T-cell (primary cell): Measurements from ENCODE around the gene CD14. TPM values are rescaled to one million over a fixed set of nuclear protein-coding genes. Genes with fewer than 3 reads are reported as not detected.

Experiments used
- ATAC-seq, 4 experiments: fragments of 200-7000 bp in 3 of 4; fragments of 150-1000 bp in 1 of 4; cut with Tn5 transposase; replicated peaks in 1 of 4; 1 replicate in 3 of 4; 2 replicates in 1 of 4; pipeline ENCODE4 v1.10.0; 2021; ENCODE audit warnings: moderate library complexity in 3 of 4, mild to moderate bottlenecking in 2 of 4, moderate number of reproducible peaks in 1 of 4
- CTCF ChIA-PET, 2 donors: fragments of 300-600 bp; sonication (Branson Sonifier 250); formaldehyde crosslinking; loops; one replicate each; lab custom pipeline; 2022; ENCODE audit warnings: antibody characterized with exemption in 2 of 2; lab: Charles Lee
- POLR2A ChIA-PET, 2 donors: fragments of 300-600 bp; sonication (Branson Sonifier 250); formaldehyde crosslinking; loops; one replicate each; lab custom pipeline; 2022; ENCODE audit warnings: antibody characterized with exemption in 2 of 2; lab: Charles Lee
- DNase-seq, 35 experiments: peaks; one replicate each; pipeline versions ENCODE4 v3.0.0 to v3.0.0-alpha.2; 2013 to 2023
- H3K27ac ChIP-seq: one replicate; pipeline ENCODE4 v1.5.1; 2013; ENCODE audit warnings: low read length
- H3K27me3 ChIP-seq, 2 experiments: replicated peaks in 1 of 2; 1 replicate in 1 of 2; 2 replicates in 1 of 2; pipeline versions ENCODE4 v1.6.1 to v1.7.0; 2013; ENCODE audit warnings: low read length in 1 of 2, mixed read lengths in 1 of 2; ENCODE audit not compliant: control insufficient read depth in 2 of 2, insufficient read depth in 2 of 2; ENCODE audit errors: extremely low read depth in 1 of 2
- H3K36me3 ChIP-seq, 2 donors: 1 replicate in 1 of 2; 2 replicates in 1 of 2; pipeline versions ENCODE4 v1.6.1 to v1.7.0; 2013; ENCODE audit warnings: low read length in 1 of 2; ENCODE audit not compliant: control insufficient read depth in 2 of 2, insufficient read depth in 1 of 2; ENCODE audit errors: extremely low read depth in 1 of 2
- H3K4me1 ChIP-seq, 2 experiments: 1 replicate in 1 of 2; 2 replicates in 1 of 2; pipeline versions ENCODE4 v1.6.1 to v1.7.0; 2013; ENCODE audit warnings: low read length in 2 of 2, mixed read lengths in 1 of 2; ENCODE audit not compliant: insufficient read depth in 2 of 2, control insufficient read depth in 1 of 2; ENCODE audit errors: extremely low read depth in 1 of 2
- H3K4me3 ChIP-seq, 2 donors: 1 replicate in 1 of 2; 2 replicates in 1 of 2; pipeline versions ENCODE4 v1.5.1 to v1.7.0; 2013; ENCODE audit warnings: mild to moderate bottlenecking in 2 of 2, low read length in 1 of 2, moderate library complexity in 1 of 2; ENCODE audit not compliant: control insufficient read depth in 1 of 2; ENCODE audit errors: extremely low read depth in 1 of 2
- H3K9me3 ChIP-seq: 2 replicates; pipeline ENCODE4 v1.7.0; 2013
- H3K27ac Mint-ChIP-seq, 2 donors: one replicate each; pipeline ENCODE4 v1.8.0; 2020 to 2021; ENCODE audit warnings: mild to moderate bottlenecking in 2 of 2, mixed read lengths in 2 of 2
- H3K27me3 Mint-ChIP-seq, 2 donors: one replicate each; pipeline ENCODE4 v1.8.0; 2021 to 2022; ENCODE audit warnings: mixed read lengths in 2 of 2
- H3K36me3 Mint-ChIP-seq: one replicate; pipeline ENCODE4 v1.8.0; 2021; ENCODE audit warnings: mixed read lengths
- H3K4me1 Mint-ChIP-seq, 3 donors: one replicate each; pipeline ENCODE4 v1.8.0; 2020 to 2022; ENCODE audit warnings: mixed read lengths in 3 of 3, mild to moderate bottlenecking in 1 of 3
- H3K4me3 Mint-ChIP-seq, 3 donors: one replicate each; pipeline ENCODE4 v1.8.0; 2020 to 2022; ENCODE audit warnings: mild to moderate bottlenecking in 3 of 3, mixed read lengths in 3 of 3, moderate library complexity in 3 of 3
- H3K9me3 Mint-ChIP-seq, 3 donors: one replicate each; pipeline ENCODE4 v1.8.0; 2020 to 2022; ENCODE audit warnings: mixed read lengths in 3 of 3
- WGBS: methylation state at CpG from one replicate; pipeline ENCODE4 v1.1.5; 2013; ENCODE audit warnings: missing lambda C conversion rate; ENCODE audit not compliant: insufficient coverage; 5-methylcytosine and 5-hydroxymethylcytosine counted together
- total RNA-seq, 35 experiments: library from RNA in 6 of 35; stranded (reverse) in 6 of 35; fragments of 120-200 nt in 1 of 35; gene quantifications; one replicate each; pipeline versions ENCODE4 v1.2.1 to v1.2.4 and lab custom pipeline; 2013 to 2026

The CD14 gene
- total RNA-seq, 5 donors from 2014 or later (not counting 1 experiment from before 2014, with no cell fraction given): 0.70 to 1.8 (median 1.3) TPM

- no peaks in the 10 kb centered on the region for H3K36me3 ChIP-seq
- no peak overlapping the region for H3K27ac Mint-ChIP-seq
- ChIA-PET POLR2A (no interaction called here), CTCF (no interaction called here)
- H3K4me1 Mint-ChIP-seq: no peaks in the 10 kb centered on the region
- WGBS: 82% methylated on average over 5 of the region's 7 CpGs
- no peaks in the 10 kb centered on the region for H3K9me3 Mint-ChIP-seq
- no peak overlapping the region for H3K4me3 ChIP-seq
- no peaks in the 10 kb centered on the region for H3K4me1 ChIP-seq
- no peak for ATAC-seq
- no peak overlapping the region for H3K4me3 Mint-ChIP-seq
- peaks cover 0 to 8% of the 10 kb centered on the region in 2 experiments for H3K27me3 ChIP-seq
- no peaks in the 10 kb centered on the region for H3K36me3 Mint-ChIP-seq
- no peak for DNase-seq
- H3K27me3 Mint-ChIP-seq: peaks cover 4 to 7% of the 10 kb centered on the region in 2 donors
- H3K27ac ChIP-seq: no peak overlapping the region
- no peaks in the 10 kb centered on the region for H3K9me3 ChIP-seq
These were observed 42.1 kb downstream of the CD14 start for GRCh38 chr5:140590861-140591260.

DNA sequence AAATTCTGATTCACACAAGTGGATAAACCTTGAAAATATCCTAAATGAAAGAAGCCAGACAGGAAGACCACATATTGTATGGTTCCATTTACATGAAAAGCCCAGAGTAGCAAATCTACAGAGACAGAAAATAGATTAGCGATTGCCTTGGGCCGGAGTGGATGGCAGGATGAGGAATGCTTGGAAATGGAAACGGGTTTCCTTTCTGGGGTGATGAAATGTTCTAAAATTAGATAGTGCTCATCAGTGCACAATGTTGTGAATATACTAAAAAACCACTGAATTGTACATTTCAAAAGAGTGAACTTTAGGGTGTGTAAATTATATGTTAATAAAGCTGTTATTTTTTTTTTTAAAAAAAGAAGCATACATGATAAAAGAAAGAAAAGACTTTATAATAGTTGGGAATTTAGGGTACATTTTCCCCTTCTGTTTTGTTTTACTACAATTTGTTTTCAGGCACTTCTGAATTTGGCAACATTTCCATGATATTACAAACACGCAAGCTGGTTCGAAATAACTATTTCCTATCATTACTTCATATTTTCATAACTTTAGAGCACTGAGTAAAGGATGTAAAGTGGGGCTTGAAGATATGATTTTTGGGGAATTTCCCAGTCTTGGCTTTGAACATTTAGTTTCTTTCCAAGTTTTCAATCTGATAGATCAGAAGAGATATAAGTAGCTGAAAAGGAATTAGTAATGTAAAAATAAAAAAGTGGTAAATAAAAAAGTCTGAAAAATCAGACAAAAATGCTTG lies 44.5 kb downstream of the CD14 start:
- DNase-seq: no peak
- Mint-ChIP-seq H3K27me3 (peaks cover under 1 to 2% of the 10 kb centered on the region in 2 donors), H3K4me3 (no peak overlapping the region), H3K4me1 (no peaks in the 10 kb centered on the region), H3K36me3 (peaks cover 3% of the 10 kb centered on the region), H3K27ac (no peak overlapping the region), H3K9me3 (peaks cover 0 to 6% (median 0%) of the 10 kb centered on the region in 3 donors)
- whole genome bisulfite sequencing: no CpG with 5 or more reads among the region's 5 CpGs
- POLR2A ChIA-PET: no interaction called here
- H3K36me3 ChIP-seq: no peaks in the 10 kb centered on the region
- H3K27me3 ChIP-seq: peaks cover 0 to 7% of the 10 kb centered on the region in 2 experiments
- H3K27ac ChIP-seq: no peak overlapping the region
- H3K4me3 ChIP-seq: no peak overlapping the region
- CTCF ChIA-PET: no interaction called here
- no peaks in the 10 kb centered on the region for H3K9me3 ChIP-seq
- no peaks in the 10 kb centered on the region for H3K4me1 ChIP-seq
- ATAC-seq: no peak

- Mint-ChIP-seq H3K27ac (no peak overlapping the region), H3K36me3 (peaks cover 3% of the 10 kb centered on the region), H3K27me3 (peaks cover 4 to 8% of the 10 kb centered on the region in 2 donors), H3K4me3 (no peak overlapping the region), H3K9me3 (peaks cover 0 to 9% (median 0%) of the 10 kb centered on the region in 3 donors), H3K4me1 (no peaks in the 10 kb centered on the region)
- DNase-seq: no peak
- no CpG with 5 or more reads among the region's 1 CpG for WGBS
- H3K27me3 ChIP-seq: peaks cover 0 to 7% of the 10 kb centered on the region in 2 experiments
- H3K9me3 ChIP-seq: no peaks in the 10 kb centered on the region
- ChIA-PET CTCF (no interaction called here), POLR2A (no interaction called here)
- ATAC-seq: no peak
- no peaks in the 10 kb centered on the region for H3K4me1 ChIP-seq
- no peaks in the 10 kb centered on the region for H3K36me3 ChIP-seq
- no peak overlapping the region for H3K27ac ChIP-seq
- no peak overlapping the region for H3K4me3 ChIP-seq
These were observed 45.5 kb downstream of the CD14 start for GRCh38 chr5:140587495-140587894.

Other genes with a start within 250 kb of the CD14 start
- gene ANKHD1, start 231.3 kb downstream of the CD14 start, total RNA-seq: 100 to 1,000 TPM; 184 to 220 (median 203) TPM
- gene EIF4EBP3, start 85.5 kb downstream of the CD14 start, total RNA-seq: 10 to 100 TPM; 10.6 to 23.6 (median 20.4) TPM
- 10 to 100 TPM; 26.8 to 30.5 (median 28.4) TPM for gene SRA1, start 75.7 kb downstream of the CD14 start, total RNA-seq
- gene APBB3, start 68.6 kb downstream of the CD14 start, total RNA-seq: 10 to 100 TPM; 53.9 to 70.5 (median 64.1) TPM
- gene SLC35A4, start 68.3 kb downstream of the CD14 start, total RNA-seq: 10 to 100 TPM; 47.7 to 75.2 (median 72.4) TPM
- gene TMCO6, start 6.3 kb upstream of the CD14 start, total RNA-seq: 10 to 100 TPM; 24.9 to 56.8 (median 52.2) TPM
- 10 to 100 TPM; 36.6 to 48.8 (median 45.4) TPM for gene NDUFA2, start 14.5 kb upstream of the CD14 start, total RNA-seq
- 100 to 1,000 TPM; 139 to 166 (median 152) TPM for gene IK, start 14.7 kb upstream of the CD14 start, total RNA-seq
- 10 to 100 TPM; 36.6 to 50.9 (median 42.9) TPM for gene WDR55, start 31.7 kb upstream of the CD14 start, total RNA-seq
- 1 to 10 TPM; 3.0 to 6.4 (median 5.5) TPM for gene DND1, start 40.4 kb upstream of the CD14 start, total RNA-seq
- gene HARS1, start 58.2 kb upstream of the CD14 start, total RNA-seq: 10 to 100 TPM; 55.8 to 71.1 (median 70.0) TPM
- gene HARS2, start 58.3 kb upstream of the CD14 start, total RNA-seq: 10 to 100 TPM; 30.7 to 58.5 (median 52.7) TPM
- gene ZMAT2, start 67.3 kb upstream of the CD14 start, total RNA-seq: 10 to 100 TPM; 39.9 to 59.5 (median 58.0) TPM
- gene PCDHA1, start 153.0 kb upstream of the CD14 start, total RNA-seq: not detected
- gene PCDHA2, start 161.7 kb upstream of the CD14 start, total RNA-seq: not detected
- not detected for gene PCDHA3, start 167.9 kb upstream of the CD14 start, total RNA-seq
- gene PCDHA4, start 173.9 kb upstream of the CD14 start, total RNA-seq: not detected
- gene PCDHA5, start 188.4 kb upstream of the CD14 start, total RNA-seq: not detected
- not detected for gene PCDHA6, start 194.8 kb upstream of the CD14 start, total RNA-seq
- gene PCDHA7, start 201.1 kb upstream of the CD14 start, total RNA-seq: not detected
- gene PCDHA8, start 208.0 kb upstream of the CD14 start, total RNA-seq: not detected
- gene PCDHA9, start 215.2 kb upstream of the CD14 start, total RNA-seq: not detected
- gene PCDHA10, start 222.7 kb upstream of the CD14 start, total RNA-seq: under 1 TPM in 1 of 5 donors, not detected in 4; 0.07 TPM
- gene PCDHA11, start 235.8 kb upstream of the CD14 start, total RNA-seq: not detected
- gene PCDHA12, start 242.1 kb upstream of the CD14 start, total RNA-seq: not detected
- gene PCDHA13, start 248.9 kb upstream of the CD14 start, total RNA-seq: not detected